ENCODE data around the gene DNAJB7.

The DNAJB7 gene

DNA sequence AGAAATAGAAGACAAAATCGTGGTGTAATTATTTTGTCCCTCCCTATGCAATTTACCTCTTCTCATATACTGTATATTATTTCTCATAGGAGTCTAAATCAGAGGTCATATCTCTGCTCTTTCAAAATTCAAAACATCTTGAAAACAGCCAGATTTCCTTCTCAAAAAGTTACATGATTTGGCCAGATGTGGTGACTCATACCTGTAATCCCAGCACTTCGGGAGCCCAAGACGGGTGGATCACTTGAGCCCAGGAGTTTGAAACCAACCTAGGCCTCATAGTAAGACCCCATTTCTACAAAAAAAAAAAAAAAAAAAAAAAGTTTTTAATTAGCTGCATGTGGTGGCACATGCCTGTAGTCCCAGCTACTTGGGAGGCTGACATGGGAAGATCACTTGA, 29.0 kb upstream of the DNAJB7 start:
- no peaks in the 10 kb centered on the region for H3K79me2 ChIP-seq
- H3K9ac ChIP-seq: no peak overlapping the region
- H3K9me3 ChIP-seq (ENCODE audit: control insufficient read depth, low read length): no peaks in the 10 kb centered on the region
- TF ChIP-seq, protein P1, sequence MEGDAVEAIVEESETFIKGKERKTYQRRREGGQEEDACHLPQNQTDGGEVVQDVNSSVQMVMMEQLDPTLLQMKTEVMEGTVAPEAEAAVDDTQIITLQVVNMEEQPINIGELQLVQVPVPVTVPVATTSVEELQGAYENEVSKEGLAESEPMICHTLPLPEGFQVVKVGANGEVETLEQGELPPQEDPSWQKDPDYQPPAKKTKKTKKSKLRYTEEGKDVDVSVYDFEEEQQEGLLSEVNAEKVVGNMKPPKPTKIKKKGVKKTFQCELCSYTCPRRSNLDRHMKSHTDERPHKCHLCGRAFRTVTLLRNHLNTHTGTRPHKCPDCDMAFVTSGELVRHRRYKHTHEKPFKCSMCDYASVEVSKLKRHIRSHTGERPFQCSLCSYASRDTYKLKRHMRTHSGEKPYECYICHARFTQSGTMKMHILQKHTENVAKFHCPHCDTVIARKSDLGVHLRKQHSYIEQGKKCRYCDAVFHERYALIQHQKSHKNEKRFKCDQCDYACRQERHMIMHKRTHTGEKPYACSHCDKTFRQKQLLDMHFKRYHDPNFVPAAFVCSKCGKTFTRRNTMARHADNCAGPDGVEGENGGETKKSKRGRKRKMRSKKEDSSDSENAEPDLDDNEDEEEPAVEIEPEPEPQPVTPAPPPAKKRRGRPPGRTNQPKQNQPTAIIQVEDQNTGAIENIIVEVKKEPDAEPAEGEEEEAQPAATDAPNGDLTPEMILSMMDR (IDR thresholded peaks at IDR 0.05): no peak
- H3K27me3 ChIP-seq (ENCODE audit: control insufficient read depth, insufficient read depth, low read length): no peaks in the 10 kb centered on the region
- H3K4me1 ChIP-seq: no peaks in the 10 kb centered on the region
- H3K4me3 ChIP-seq (ENCODE audit: low read depth, low read length): no peak overlapping the region
- H3K36me3 ChIP-seq (ENCODE audit: control insufficient read depth, insufficient read depth, low read length): no peaks in the 10 kb centered on the region
- no peak overlapping the region for H2AFZ ChIP-seq
- H3K27ac ChIP-seq: no peak overlapping the region
- H3K4me2 ChIP-seq (ENCODE audit: low read length): no peak overlapping the region

DNA sequence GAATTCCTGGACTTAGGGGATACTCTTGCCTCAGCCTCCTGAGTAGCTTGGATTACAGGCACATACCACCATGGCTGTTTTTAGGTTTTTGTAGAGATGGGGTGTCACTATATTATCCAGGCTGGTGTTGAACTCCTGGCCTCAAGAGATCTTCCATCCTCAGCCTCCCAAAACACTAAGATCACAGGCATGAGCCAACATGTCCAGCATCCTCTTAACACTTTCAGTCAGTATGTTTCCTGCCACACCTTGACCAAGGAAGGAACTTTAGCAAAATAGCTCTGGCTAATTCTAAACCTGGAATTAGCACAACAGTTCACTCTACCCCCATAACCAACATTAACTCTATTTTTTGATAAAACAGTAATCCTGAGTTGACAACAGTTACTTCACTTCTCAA, 27.2 kb upstream of the DNAJB7 start:
- H3K9ac ChIP-seq: no peak overlapping the region
- no peaks in the 10 kb centered on the region for H3K9me3 ChIP-seq (ENCODE audit: control insufficient read depth, low read length)
- no peak overlapping the region for H3K4me3 ChIP-seq (ENCODE audit: low read depth, low read length)
- H3K79me2 ChIP-seq: no peaks in the 10 kb centered on the region
- no peaks in the 10 kb centered on the region for H3K27me3 ChIP-seq (ENCODE audit: control insufficient read depth, insufficient read depth, low read length)
- H3K4me1 ChIP-seq: no peaks in the 10 kb centered on the region
- H3K36me3 ChIP-seq (ENCODE audit: control insufficient read depth, insufficient read depth, low read length): no peaks in the 10 kb centered on the region
- no peak overlapping the region for H3K4me2 ChIP-seq (ENCODE audit: low read length)
- TF ChIP-seq, protein P1 (IDR thresholded peaks at IDR 0.05): no peak
- H3K27ac ChIP-seq: no peak overlapping the region
- H2AFZ ChIP-seq: no peak overlapping the region

DNA sequence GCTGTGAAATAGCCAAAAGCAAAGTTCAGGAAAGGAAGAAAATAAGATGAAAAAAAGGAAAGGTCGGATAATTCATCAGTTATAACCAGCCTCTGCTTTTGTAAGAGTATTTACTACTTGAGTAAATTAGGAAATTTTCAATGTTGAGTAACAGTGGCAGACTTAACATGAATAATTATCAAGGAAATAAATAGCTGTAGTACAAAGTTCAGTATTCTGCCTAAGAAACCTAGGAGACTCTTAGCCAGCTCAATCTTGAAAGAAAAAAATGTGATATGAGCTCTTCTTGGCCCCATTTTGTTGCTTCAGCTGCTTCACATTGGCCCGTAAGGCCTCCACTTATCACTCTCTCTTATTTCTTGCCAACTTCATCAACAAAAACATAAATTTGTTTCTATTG, 17.0 kb upstream of the DNAJB7 start:
- H3K4me1 ChIP-seq: no peaks in the 10 kb centered on the region
- no peaks in the 10 kb centered on the region for H3K36me3 ChIP-seq (ENCODE audit: control insufficient read depth, insufficient read depth, low read length)
- H3K9me3 ChIP-seq (ENCODE audit: control insufficient read depth, low read length): no peaks in the 10 kb centered on the region
- no peak overlapping the region for H3K4me3 ChIP-seq (ENCODE audit: low read depth, low read length)
- H3K4me2 ChIP-seq (ENCODE audit: low read length): no peak overlapping the region
- H2AFZ ChIP-seq: no peak overlapping the region
- no peak overlapping the region for H3K27ac ChIP-seq
- TF ChIP-seq, protein P1 (IDR thresholded peaks at IDR 0.05): no peak
- H3K27me3 ChIP-seq (ENCODE audit: control insufficient read depth, insufficient read depth, low read length): no peaks in the 10 kb centered on the region
- no peaks in the 10 kb centered on the region for H3K79me2 ChIP-seq
- no peak overlapping the region for H3K9ac ChIP-seq

DNA sequence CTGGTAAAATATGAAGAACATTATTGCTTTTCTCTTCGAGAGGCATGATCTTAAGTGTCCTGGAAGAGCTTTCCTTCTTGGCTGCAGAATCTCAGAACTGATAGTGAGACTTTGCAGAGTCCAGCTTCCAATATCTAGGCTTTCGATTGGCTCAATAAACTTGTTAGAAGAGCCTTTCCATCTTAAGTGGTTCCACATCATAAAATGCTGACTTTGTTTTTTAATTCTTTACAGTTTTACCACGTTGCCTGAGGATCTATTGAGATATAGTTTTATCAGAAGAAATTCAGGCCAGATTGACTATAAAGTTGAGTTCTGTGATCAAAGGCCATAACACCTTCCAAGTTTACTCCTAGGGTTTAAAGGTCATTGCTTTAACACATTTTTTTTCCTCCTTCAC, 15.6 kb upstream of the DNAJB7 start:
- Histone ChIP-seq H3K4me3 (ENCODE audit: low read depth, low read length) (no peak overlapping the region), H3K27ac (no peak overlapping the region), H3K4me2 (ENCODE audit: low read length) (no peak overlapping the region), H3K4me1 (no peaks in the 10 kb centered on the region), H3K27me3 (ENCODE audit: control insufficient read depth, insufficient read depth, low read length) (no peaks in the 10 kb centered on the region), H3K36me3 (ENCODE audit: control insufficient read depth, insufficient read depth, low read length) (no peaks in the 10 kb centered on the region), H3K9ac (no peak overlapping the region), H3K9me3 (ENCODE audit: control insufficient read depth, low read length) (no peaks in the 10 kb centered on the region), H3K79me2 (no peaks in the 10 kb centered on the region), H2AFZ (no peak overlapping the region)
- TF ChIP-seq, protein P1 (IDR thresholded peaks at IDR 0.05): no peak

DNA sequence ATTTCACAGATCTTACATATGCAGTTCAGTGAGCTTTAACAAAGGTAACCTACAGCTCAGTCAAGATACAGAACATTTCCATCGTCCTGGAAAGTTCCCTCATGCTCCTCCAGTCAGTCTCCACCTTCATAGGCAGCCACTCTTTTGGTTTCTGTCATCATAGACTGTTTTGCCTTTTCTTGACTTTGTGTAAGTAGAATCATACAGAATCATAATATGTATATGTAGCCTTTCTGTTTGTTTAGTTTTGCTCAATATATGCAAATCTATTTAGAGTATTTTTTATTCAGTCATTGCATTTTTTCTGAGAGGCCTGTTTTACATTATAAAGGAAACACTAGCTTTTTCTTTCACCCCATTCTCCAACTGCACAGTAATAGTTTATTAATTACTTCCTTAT, 15.0 kb upstream of the DNAJB7 start:
- Histone ChIP-seq H3K4me1 (no peaks in the 10 kb centered on the region), H3K36me3 (ENCODE audit: control insufficient read depth, insufficient read depth, low read length) (no peaks in the 10 kb centered on the region), H3K9ac (no peak overlapping the region), H2AFZ (no peak overlapping the region), H3K4me3 (ENCODE audit: low read depth, low read length) (no peak overlapping the region), H3K27ac (no peak overlapping the region), H3K79me2 (no peaks in the 10 kb centered on the region), H3K27me3 (ENCODE audit: control insufficient read depth, insufficient read depth, low read length) (no peaks in the 10 kb centered on the region), H3K9me3 (ENCODE audit: control insufficient read depth, low read length) (no peaks in the 10 kb centered on the region), H3K4me2 (ENCODE audit: low read length) (no peak overlapping the region)
- TF ChIP-seq, protein P1 (IDR thresholded peaks at IDR 0.05): no peak
